Neural progenitor cell (in vitro differentiated cells): ENCODE results near the gene ABAT. TPM values are rescaled to one million over a fixed set of nuclear protein-coding genes. Genes with fewer than 3 reads are reported as not detected.

ENCODE experiments used
- DNase-seq: peaks from one replicate; pipeline ENCODE4 v3.0.0-alpha.2; 2016; ENCODE audit warnings: low spot score
- H2AFZ ChIP-seq: fragments of 200-600 bp; sonication (generic); replicated peaks from 2 replicates; pipeline ENCODE4 v1.6.1; 2016; ENCODE audit warnings: antibody characterized with exemption
- H3F3A ChIP-seq: fragments of 200-600 bp; sonication (generic); 2 replicates; pipeline ENCODE4 v1.6.1; 2016; ENCODE audit warnings: antibody characterized with exemption, low read depth
- H3K27ac ChIP-seq: fragments of 200-600 bp; sonication (generic); 2 replicates; pipeline ENCODE4 v1.5.1; 2016; ENCODE audit warnings: mild to moderate bottlenecking
- H3K27me3 ChIP-seq: fragments of 200-600 bp; sonication (generic); 2 replicates; pipeline ENCODE4 v1.6.1; 2016; ENCODE audit warnings: mild to moderate bottlenecking, moderate library complexity
- H3K36me3 ChIP-seq: fragments of 200-600 bp; sonication (generic); 2 replicates; pipeline ENCODE4 v1.5.1; 2016
- H3K4me1 ChIP-seq: fragments of 200-600 bp; sonication (generic); 2 replicates; pipeline ENCODE4 v1.6.1; 2016; ENCODE audit warnings: mixed run types
- H3K4me2 ChIP-seq: fragments of 200-600 bp; sonication (generic); 2 replicates; pipeline ENCODE4 v1.6.1; 2016
- H3K4me3 ChIP-seq: fragments of 200-600 bp; sonication (generic); 2 replicates; pipeline ENCODE4 v1.5.1; 2016
- H3K79me2 ChIP-seq: fragments of 200-600 bp; sonication (generic); 2 replicates; pipeline ENCODE4 v1.6.1; 2016; ENCODE audit warnings: low read depth
- H3K9ac ChIP-seq: fragments of 200-600 bp; sonication (generic); 2 replicates; pipeline ENCODE4 v1.6.1; 2016
- H3K9me3 ChIP-seq: fragments of 200-600 bp; sonication (generic); 2 replicates; pipeline ENCODE4 v1.5.1; 2016; ENCODE audit warnings: low read depth
- H4K20me1 ChIP-seq: fragments of 200-600 bp; sonication (generic); 2 replicates; pipeline ENCODE4 v1.6.1; 2016; ENCODE audit warnings: low read depth
- H3K27ac Mint-ChIP-seq: 3 replicates; pipeline ENCODE4 v1.8.0; 2021; ENCODE audit warnings: mixed read lengths
- H3K27me3 Mint-ChIP-seq: 2 replicates; pipeline ENCODE4 v1.8.0; 2022; ENCODE audit warnings: low read depth, mild to moderate bottlenecking, inconsistent platforms, moderate library complexity, mixed read lengths; ENCODE audit not compliant: insufficient read depth
- H3K36me3 Mint-ChIP-seq: 3 replicates; pipeline ENCODE4 v1.8.0; 2021; ENCODE audit warnings: mixed read lengths
- H3K4me1 Mint-ChIP-seq: 3 replicates; pipeline ENCODE4 v1.8.0; 2021; ENCODE audit warnings: mixed read lengths
- H3K4me3 Mint-ChIP-seq: 3 replicates; pipeline ENCODE4 v1.8.0; 2021; ENCODE audit warnings: mild to moderate bottlenecking, moderate library complexity, mixed read lengths
- H3K9me3 Mint-ChIP-seq: 3 replicates; pipeline ENCODE4 v1.8.0; 2020; ENCODE audit warnings: mixed read lengths
- EZH2 ChIP-seq: fragments of 200-600 bp; sonication (generic); IDR thresholded peaks from 2 replicates; pipeline ENCODE4 v1.6.1; 2017; ENCODE audit warnings: antibody characterized with exemption, mild to moderate bottlenecking, moderate library complexity
- EZH2phosphoT487 ChIP-seq: fragments of 200-600 bp; sonication (generic); IDR thresholded peaks from 2 replicates; pipeline ENCODE4 v1.6.1; 2017; ENCODE audit warnings: antibody characterized with exemption
- total RNA-seq: library from RNA; depleted of rRNA; stranded (reverse); fragments of >200 nt; gene quantifications from 2 replicates; pipeline ENCODE4 v1.2.3, GENCODE V29; 2015; ENCODE audit warnings: low replicate concordance
- TF ChIP-seq, protein P1 (sequence below): fragments of 200-600 bp; sonication (generic); IDR thresholded peaks from 2 replicates; pipeline ENCODE4 v1.5.1; 2017; ENCODE audit warnings: antibody characterized with exemption, mild to moderate bottlenecking

ABAT gene
- total RNA-seq, 1 donor from 2014 or later = 7.3 TPM

DNA sequence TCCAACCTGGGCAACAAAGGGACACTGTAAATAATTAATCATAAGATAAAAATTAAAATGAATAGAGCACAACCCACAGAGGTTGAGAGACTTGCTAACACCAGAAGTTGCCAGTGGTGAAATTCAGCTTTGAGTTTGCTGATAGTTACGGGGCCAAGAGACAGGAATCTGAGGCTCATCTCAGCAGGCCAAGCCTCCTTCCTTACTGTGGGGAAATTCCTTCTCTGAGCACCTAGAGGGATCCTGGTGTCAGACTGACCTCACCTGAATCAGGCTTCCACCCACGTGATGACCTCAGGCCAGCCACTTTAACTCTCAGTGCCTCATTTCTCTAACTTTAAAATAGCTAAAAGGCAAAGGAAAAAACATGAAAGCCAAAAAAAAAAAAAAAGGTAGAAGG, 4.7 kb downstream of the ABAT start:
- no peak for DNase-seq
- H3K27me3 Mint-ChIP-seq = peaks cover 8% of the 10 kb centered on the region
- no peak overlapping the region for H3K27ac Mint-ChIP-seq

DNA sequence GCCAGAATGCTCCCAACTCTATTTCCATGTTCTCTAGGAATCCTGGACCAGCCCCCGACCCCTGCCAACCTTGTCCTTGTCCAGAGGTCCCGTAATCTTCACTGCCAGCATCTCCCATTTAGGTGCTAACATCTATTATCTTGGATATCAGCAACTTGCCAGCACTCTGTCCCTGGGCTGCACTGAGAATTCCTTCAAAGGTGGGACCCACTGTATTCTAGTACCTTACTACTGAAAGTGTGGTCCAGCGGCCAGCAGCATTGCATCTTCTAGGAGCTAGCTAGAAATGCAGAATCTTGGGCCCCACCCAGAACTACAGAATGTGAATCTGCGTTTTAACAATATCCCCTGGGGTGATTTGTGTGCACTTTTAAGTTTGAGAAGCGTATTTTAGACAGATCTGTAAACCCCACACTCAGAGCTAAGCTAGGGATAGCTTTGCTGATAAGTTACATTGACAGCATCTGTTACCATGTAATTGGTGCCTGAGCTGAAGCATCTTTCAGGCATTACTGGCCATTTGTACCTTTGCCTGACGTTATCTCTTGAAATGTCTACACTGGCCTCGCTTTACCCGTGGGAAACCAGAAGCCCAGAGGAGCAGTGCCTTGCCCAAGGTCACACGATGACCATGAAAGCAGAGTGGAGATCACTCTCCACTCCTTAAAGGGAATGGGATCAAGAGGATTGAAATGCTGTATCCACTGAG, 8.3 kb downstream of the ABAT start:
- H3K79me2 ChIP-seq = no peaks in the 10 kb centered on the region

More for the DNA sequence above, 4.7 kb downstream of the ABAT start:
- Mint-ChIP-seq H3K36me3 (peaks cover 5% of the 10 kb centered on the region), H3K4me3 (no peak overlapping the region), H3K4me1 (peaks cover 27% of the 10 kb centered on the region), H3K9me3 (peaks cover 13% of the 10 kb centered on the region)
- Histone ChIP-seq H3K4me2 (no peak overlapping the region), H2AFZ (no peak overlapping the region), H4K20me1 (peaks cover 16% of the 10 kb centered on the region), H3K27me3 (peaks cover 44% of the 10 kb centered on the region), H3F3A (no peaks in the 10 kb centered on the region), H3K9me3 (no peaks in the 10 kb centered on the region), H3K27ac (no peak overlapping the region), H3K9ac (no peak overlapping the region), H3K36me3 (no peaks in the 10 kb centered on the region), H3K79me2 (no peaks in the 10 kb centered on the region), H3K4me3 (no peak overlapping the region), H3K4me1 (peaks cover 4% of the 10 kb centered on the region)
- TF ChIP-seq EZH2phosphoT487 = no peak
- TF ChIP-seq, protein P1, sequence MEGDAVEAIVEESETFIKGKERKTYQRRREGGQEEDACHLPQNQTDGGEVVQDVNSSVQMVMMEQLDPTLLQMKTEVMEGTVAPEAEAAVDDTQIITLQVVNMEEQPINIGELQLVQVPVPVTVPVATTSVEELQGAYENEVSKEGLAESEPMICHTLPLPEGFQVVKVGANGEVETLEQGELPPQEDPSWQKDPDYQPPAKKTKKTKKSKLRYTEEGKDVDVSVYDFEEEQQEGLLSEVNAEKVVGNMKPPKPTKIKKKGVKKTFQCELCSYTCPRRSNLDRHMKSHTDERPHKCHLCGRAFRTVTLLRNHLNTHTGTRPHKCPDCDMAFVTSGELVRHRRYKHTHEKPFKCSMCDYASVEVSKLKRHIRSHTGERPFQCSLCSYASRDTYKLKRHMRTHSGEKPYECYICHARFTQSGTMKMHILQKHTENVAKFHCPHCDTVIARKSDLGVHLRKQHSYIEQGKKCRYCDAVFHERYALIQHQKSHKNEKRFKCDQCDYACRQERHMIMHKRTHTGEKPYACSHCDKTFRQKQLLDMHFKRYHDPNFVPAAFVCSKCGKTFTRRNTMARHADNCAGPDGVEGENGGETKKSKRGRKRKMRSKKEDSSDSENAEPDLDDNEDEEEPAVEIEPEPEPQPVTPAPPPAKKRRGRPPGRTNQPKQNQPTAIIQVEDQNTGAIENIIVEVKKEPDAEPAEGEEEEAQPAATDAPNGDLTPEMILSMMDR = no peak
- TF ChIP-seq EZH2 = no peak

DNA sequence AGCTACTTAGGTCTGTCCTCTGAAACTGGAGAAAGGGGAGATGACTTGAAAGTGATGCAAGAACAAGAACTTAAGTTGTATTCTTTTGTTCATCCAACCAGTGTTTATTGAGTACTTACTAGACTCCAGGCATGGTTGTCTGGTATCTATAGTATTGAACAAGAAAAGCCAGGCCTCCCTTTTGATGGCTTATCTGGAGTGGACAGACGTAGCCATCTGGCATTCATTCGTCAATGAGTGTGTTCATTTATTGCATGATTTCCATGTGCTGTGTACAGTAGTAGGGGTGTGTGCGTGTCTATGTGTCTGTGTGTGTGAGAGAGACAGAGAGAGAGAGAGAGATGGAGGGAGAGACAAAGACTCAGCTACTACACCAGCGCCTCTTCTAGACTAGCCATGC, 9.2 kb downstream of the ABAT start:
- no peak overlapping the region for H3K9ac ChIP-seq
- no peak overlapping the region for H3K4me3 ChIP-seq
- H3K9me3 ChIP-seq = no peaks in the 10 kb centered on the region
- peak overlapping the region; percentile 12 for H3K27ac Mint-ChIP-seq
- H3K4me3 Mint-ChIP-seq = peak overlapping the region; percentile 7
- H3K27me3 Mint-ChIP-seq = peaks cover 7% of the 10 kb centered on the region
- peaks cover 29% of the 10 kb centered on the region for H3K4me1 Mint-ChIP-seq
- H3F3A ChIP-seq = peaks cover 10% of the 10 kb centered on the region
- H3K27me3 ChIP-seq = peaks cover 65% of the 10 kb centered on the region
- TF ChIP-seq EZH2 (no peak), EZH2phosphoT487 (no peak)
- TF ChIP-seq, protein P1 = no peak
- no peak overlapping the region for H3K4me2 ChIP-seq
- peaks cover 15% of the 10 kb centered on the region for H3K9me3 Mint-ChIP-seq
- H3K36me3 ChIP-seq = no peaks in the 10 kb centered on the region
- peaks cover 48% of the 10 kb centered on the region for H4K20me1 ChIP-seq
- peaks cover 7% of the 10 kb centered on the region for H3K36me3 Mint-ChIP-seq
- no peaks in the 10 kb centered on the region for H3K79me2 ChIP-seq
- H2AFZ ChIP-seq = no peak overlapping the region
- H3K27ac ChIP-seq = no peak overlapping the region
- DNase-seq = no peak
- H3K4me1 ChIP-seq = peaks cover 11% of the 10 kb centered on the region

More for the DNA sequence above, 8.3 kb downstream of the ABAT start:
- H3K9me3 Mint-ChIP-seq = peaks cover 13% of the 10 kb centered on the region
- no peak overlapping the region for H3K4me3 Mint-ChIP-seq
- H3F3A ChIP-seq = peaks cover 10% of the 10 kb centered on the region
- H3K27ac ChIP-seq = no peak overlapping the region
- H3K27me3 Mint-ChIP-seq = peaks cover 5% of the 10 kb centered on the region
- H3K4me3 ChIP-seq = no peak overlapping the region
- H3K27me3 ChIP-seq = peaks cover 57% of the 10 kb centered on the region
- H3K27ac Mint-ChIP-seq = no peak overlapping the region
- peaks cover 46% of the 10 kb centered on the region for H4K20me1 ChIP-seq
- peaks cover 29% of the 10 kb centered on the region for H3K4me1 Mint-ChIP-seq
- no peak for DNase-seq
- no peak overlapping the region for H3K4me2 ChIP-seq
- H3K36me3 ChIP-seq = no peaks in the 10 kb centered on the region
- no peak overlapping the region for H2AFZ ChIP-seq
- no peaks in the 10 kb centered on the region for H3K9me3 ChIP-seq
- TF ChIP-seq, protein P1 = no peak
- TF ChIP-seq EZH2phosphoT487 (no peak), EZH2 (no peak)
- no peak overlapping the region for H3K9ac ChIP-seq
- peaks cover 7% of the 10 kb centered on the region for H3K36me3 Mint-ChIP-seq
- H3K4me1 ChIP-seq = peaks cover 11% of the 10 kb centered on the region
